ENCODE results near the gene TRIM9.

The TRIM9 gene

DNA sequence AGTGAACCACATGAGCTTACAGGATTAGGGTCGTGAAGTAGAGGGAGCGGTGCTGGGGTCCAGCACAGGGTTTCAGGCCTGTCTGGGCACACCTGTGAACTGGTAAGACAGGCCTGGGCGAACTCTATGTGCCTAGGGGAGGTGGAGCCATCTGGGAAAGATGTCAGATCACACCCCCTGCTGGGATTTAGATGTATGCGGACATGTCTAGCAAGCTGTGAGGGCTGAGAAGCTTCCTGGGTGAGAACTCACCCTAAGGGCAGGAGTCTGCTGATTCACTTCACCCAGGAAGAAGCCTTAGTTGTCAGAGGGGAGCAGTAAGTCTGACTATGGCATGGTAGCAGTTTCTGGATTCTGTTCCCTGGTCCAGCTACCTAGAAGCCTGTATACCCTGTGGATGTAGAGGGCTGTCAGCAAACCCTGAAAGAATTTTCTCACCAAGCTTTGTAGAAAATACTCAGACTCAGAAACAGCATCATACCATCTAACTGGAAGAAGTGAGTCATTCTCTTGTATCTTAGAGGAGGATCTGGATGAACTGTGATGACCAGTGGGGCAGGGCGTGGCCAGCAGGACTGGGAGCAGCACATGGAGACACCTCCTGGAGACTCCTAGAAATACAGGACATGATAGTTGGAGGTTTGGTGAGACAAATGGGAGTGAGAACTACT is 139.4 kb downstream of the TRIM9 start:
- TF ChIP-seq, protein P1, sequence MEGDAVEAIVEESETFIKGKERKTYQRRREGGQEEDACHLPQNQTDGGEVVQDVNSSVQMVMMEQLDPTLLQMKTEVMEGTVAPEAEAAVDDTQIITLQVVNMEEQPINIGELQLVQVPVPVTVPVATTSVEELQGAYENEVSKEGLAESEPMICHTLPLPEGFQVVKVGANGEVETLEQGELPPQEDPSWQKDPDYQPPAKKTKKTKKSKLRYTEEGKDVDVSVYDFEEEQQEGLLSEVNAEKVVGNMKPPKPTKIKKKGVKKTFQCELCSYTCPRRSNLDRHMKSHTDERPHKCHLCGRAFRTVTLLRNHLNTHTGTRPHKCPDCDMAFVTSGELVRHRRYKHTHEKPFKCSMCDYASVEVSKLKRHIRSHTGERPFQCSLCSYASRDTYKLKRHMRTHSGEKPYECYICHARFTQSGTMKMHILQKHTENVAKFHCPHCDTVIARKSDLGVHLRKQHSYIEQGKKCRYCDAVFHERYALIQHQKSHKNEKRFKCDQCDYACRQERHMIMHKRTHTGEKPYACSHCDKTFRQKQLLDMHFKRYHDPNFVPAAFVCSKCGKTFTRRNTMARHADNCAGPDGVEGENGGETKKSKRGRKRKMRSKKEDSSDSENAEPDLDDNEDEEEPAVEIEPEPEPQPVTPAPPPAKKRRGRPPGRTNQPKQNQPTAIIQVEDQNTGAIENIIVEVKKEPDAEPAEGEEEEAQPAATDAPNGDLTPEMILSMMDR (IDR thresholded peaks at IDR 0.05; ENCODE audit: insufficient read depth, low read length, missing control alignments): peak; percentile 70
- DNase-seq (ENCODE audit: low read depth, low spot score): peak; percentile 93
- H3K4me3 ChIP-seq (ENCODE audit: low read depth, low read length): no peak overlapping the region
- CTCF ChIA-PET: interaction anchor here (0.9 to 3.6 kb wide), 18 partner anchors 9 to 825 kb away, joined by 3 to 33 read pairs (median 4); partner anchors contain the start of gene PYGL
- POLR2A ChIA-PET: interaction anchor here (0.5 kb wide), 1 partner anchor 42 kb away, joined by 3 read pairs; no protein-coding TSS in a partner anchor

DNA sequence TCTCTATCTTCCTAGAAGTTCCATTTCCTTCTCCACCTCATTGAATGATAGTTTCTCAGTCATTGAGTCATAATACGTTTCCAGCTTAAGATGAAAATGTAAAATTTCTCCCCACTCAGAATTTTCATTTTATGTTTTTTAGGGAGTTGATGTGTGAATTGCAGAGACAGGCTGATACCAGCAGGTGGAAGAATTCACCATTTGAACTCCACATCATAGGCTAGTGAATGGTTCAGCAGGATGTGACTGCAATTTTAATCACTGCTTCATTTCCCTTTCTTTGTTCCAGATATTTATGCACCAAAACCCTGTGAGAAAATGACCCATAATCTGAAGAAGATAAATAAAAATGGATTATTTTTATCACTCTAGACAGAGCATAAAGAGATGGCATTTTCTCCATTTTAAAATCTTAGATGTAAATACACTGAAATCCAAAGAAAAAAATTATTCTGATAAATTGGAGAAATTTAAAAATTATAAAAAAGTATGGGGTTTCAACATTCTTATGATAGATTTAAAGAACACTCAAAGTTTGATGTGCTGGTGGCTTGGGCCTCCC is 140.0 kb downstream of the TRIM9 start:
- DNase-seq (ENCODE audit: low read depth, low spot score): no peak
- ChIA-PET CTCF (interaction anchor here (0.9 to 3.6 kb wide), 22 partner anchors 8 to 825 kb away, joined by 3 to 33 read pairs (median 4); partner anchors contain the start of gene PYGL), POLR2A (interaction anchor here (0.5 kb wide), 1 partner anchor 41 kb away, joined by 3 read pairs; no protein-coding TSS in a partner anchor)
- H3K4me3 ChIP-seq (ENCODE audit: low read depth, low read length): no peak overlapping the region
- TF ChIP-seq, protein P1 (IDR thresholded peaks at IDR 0.05; ENCODE audit: insufficient read depth, low read length, missing control alignments): peak; percentile 61

DNA sequence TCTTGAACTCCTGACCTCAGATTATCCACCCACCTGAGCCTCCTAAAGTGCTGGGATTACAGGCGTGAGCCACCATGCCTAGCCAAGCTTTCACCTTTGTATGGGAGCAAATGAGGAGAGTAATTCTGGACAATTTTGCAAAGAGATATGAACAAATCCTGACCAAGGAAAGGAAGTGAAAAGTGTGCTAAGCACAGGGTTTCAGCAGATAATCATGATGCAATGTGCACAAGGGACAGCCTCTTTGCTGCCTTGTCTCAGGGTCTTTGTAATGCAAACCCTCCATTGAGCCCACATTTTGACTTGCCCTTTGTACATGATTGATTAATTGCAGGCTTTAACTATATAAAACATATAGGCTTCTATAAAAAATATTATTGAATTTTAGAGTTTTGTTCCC is 141.4 kb downstream of the TRIM9 start:
- CTCF ChIA-PET: interaction anchor here (0.7 to 3.6 kb wide), 9 partner anchors 9 to 827 kb away, joined by 3 to 33 read pairs (median 4); partner anchors contain the start of gene PYGL
- no peak overlapping the region for H3K4me3 ChIP-seq (ENCODE audit: low read depth, low read length)
- TF ChIP-seq, protein P1 (IDR thresholded peaks at IDR 0.05; ENCODE audit: insufficient read depth, low read length, missing control alignments): no peak
- POLR2A ChIA-PET: interaction anchor here (2.4 kb wide), 1 partner anchor 9 kb away, joined by 8 read pairs; the partner anchor contains the start of gene PYGL
- no peak for DNase-seq (ENCODE audit: low read depth, low spot score)

DNA sequence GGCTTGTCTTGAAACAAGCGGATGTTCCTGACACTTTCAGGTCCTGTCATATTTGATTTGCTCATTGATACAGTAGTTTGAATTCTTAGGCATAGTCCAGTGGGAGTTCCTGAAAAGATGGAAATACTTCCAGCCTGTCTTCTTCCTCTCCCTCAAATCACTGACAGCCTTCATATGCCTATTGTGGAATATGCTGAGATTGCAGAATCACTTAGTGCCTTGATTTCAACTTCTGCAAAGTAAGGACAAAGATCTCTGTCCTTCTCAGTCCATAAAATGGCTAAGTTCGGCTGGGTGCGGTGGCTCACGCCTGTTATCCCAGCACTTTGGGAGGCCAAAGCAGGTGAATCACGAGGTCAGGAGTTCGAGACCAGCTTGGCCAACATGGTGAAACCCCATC is 143.9 kb downstream of the TRIM9 start:
- CTCF ChIA-PET: interaction anchor here (2.2 to 2.5 kb wide), 2 partner anchors 267 to 829 kb away, joined by 5 to 10 read pairs; no protein-coding TSS in a partner anchor

DNA sequence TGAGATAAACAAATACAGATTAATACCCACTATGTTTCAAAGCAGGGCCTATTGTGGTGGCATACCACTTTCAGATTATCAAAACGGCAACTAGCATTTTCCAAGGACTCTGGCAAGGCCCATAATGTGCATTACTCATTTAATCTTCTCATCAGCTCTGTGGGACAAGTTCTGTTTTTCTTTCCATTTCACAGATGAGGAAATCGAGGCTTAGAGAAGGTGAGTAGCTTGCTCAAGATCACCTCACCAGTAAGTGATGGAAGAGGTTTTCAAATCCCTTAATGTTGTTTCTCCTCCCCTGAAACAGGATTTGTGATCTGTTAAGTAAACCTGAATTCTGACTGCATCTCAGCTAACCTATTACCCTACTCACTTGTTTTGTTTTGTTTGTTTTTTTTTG is 146.7 kb downstream of the TRIM9 start:
- TF ChIP-seq, protein P1 (IDR thresholded peaks at IDR 0.05; ENCODE audit: insufficient read depth, low read length, missing control alignments): no peak
- ChIA-PET POLR2A (no interaction called here), CTCF (interaction anchor here (0.8 to 1.0 kb wide), 2 partner anchors 10 to 14 kb away, joined by 3 to 4 read pairs; no protein-coding TSS in a partner anchor)
- no peak overlapping the region for H3K4me3 ChIP-seq (ENCODE audit: low read depth, low read length)
- DNase-seq (ENCODE audit: low read depth, low spot score): no peak

More for the DNA sequence above, 143.9 kb downstream of the TRIM9 start:
- no peak overlapping the region for H3K4me3 ChIP-seq (ENCODE audit: low read depth, low read length)
- TF ChIP-seq, protein P1 (IDR thresholded peaks at IDR 0.05; ENCODE audit: insufficient read depth, low read length, missing control alignments): no peak
- DNase-seq (ENCODE audit: low read depth, low spot score): no peak
- POLR2A ChIA-PET: no interaction called here

DNA sequence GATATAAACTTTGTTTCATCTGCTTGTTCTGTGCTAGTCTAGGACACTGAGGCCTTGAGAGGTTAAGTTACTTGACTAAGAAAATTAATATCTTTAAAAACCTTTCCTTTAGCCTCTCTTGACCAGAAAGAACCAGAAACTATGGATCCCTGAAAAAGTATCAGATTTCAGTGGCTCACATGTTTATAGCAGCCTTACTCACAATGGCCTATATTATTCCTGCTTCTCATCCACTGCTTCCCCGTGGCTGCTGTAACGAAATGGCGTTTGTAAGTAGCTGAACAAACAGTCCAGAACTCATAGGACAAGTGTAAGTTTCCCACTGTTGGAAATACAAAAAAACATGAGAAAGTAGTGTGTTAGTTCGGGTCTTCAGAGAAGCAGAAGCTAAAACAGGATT is 147.5 kb downstream of the TRIM9 start:
- CTCF ChIA-PET: interaction anchor here (1.6 kb wide), 1 partner anchor 8 kb away, joined by 14 read pairs; no protein-coding TSS in a partner anchor
- DNase-seq (ENCODE audit: low read depth, low spot score): no peak
- POLR2A ChIA-PET: no interaction called here
- H3K4me3 ChIP-seq (ENCODE audit: low read depth, low read length): no peak overlapping the region
- TF ChIP-seq, protein P1 (IDR thresholded peaks at IDR 0.05; ENCODE audit: insufficient read depth, low read length, missing control alignments): no peak

Data from AG04449 (cell line).